Thyroid gland (tissue), 4 donors: ENCODE results near the gene CTNNA3. TPM values are rescaled to one million over a fixed set of nuclear protein-coding genes. Genes with fewer than 3 reads are reported as not detected.
A peak's percentile ranks its signal among the peaks of the same experiment; 100 is the strongest.

Experiments
- DNase-seq, 2 donors: peaks; one replicate each; pipeline ENCODE4 v3.0.0-alpha.2; 2019
- H3K27ac ChIP-seq, 3 donors: fragments of 200-600 bp; sonication (generic); 1 replicate in 2 of 3; 2 replicates in 1 of 3; pipeline ENCODE4 v1.5.1; 2016 to 2019; ENCODE audit warnings: mild to moderate bottlenecking in 1 of 3, moderate library complexity in 1 of 3
- H3K27me3 ChIP-seq: fragments of 200-600 bp; sonication (generic); one replicate; pipeline ENCODE4 v1.5.1; 2019
- H3K36me3 ChIP-seq, 2 donors: fragments of 200-600 bp; sonication (generic); one replicate each; pipeline ENCODE4 v1.5.1; 2016 to 2019
- H3K4me1 ChIP-seq, 2 donors: fragments of 200-600 bp; sonication (generic); one replicate each; pipeline ENCODE4 v1.5.1; 2017 to 2019
- H3K4me3 ChIP-seq, 3 donors: fragments of 200-600 bp; sonication (generic); replicated peaks in 1 of 3; 1 replicate in 2 of 3; 2 replicates in 1 of 3; pipeline ENCODE4 v1.5.1; 2016; ENCODE audit warnings: mild to moderate bottlenecking in 1 of 3
- H3K9me3 ChIP-seq: fragments of 200-600 bp; sonication (generic); one replicate; pipeline ENCODE4 v1.5.1; 2017
- POLR2A ChIP-seq, 2 donors: fragments of 450-650 bp; IDR thresholded peaks; one replicate each; pipeline ENCODE4 v1.6.1; 2017; ENCODE audit warnings: antibody characterized with exemption in 2 of 2, mild to moderate bottlenecking in 2 of 2, moderate library complexity in 1 of 2
- WGBS, 2 donors: methylation state at CpG; one replicate each; pipeline ENCODE4 v1.1.5; 2017; 5-methylcytosine and 5-hydroxymethylcytosine counted together
- intact Hi-C: fragments of 100-400 bp; cut with DNase I; formaldehyde crosslinking; loops from one replicate; pipeline ENCODE4 v1.15.1; 2023
- total RNA-seq, 4 donors: library from RNA; depleted of rRNA; stranded (reverse); fragments of >200 nt; gene quantifications; one replicate each; pipeline ENCODE4 v1.2.3, GENCODE V29; 2016
- TF ChIP-seq, protein P1 (sequence below), 6 experiments: fragments of 200-600 bp in 3 of 6; fragments of 450-650 bp in 3 of 6; sonication (generic) in 3 of 6; IDR thresholded peaks; one replicate each; pipeline ENCODE4 v1.5.1; 2016 to 2019; ENCODE audit warnings: antibody characterized with exemption in 6 of 6, mild to moderate bottlenecking in 2 of 6, inconsistent platforms in 1 of 6, moderate library complexity in 1 of 6

CTNNA3 gene
- total RNA-seq, 4 donors from 2014 or later = 0.11 to 0.79 (median 0.13) TPM; not detected in 1

DNA sequence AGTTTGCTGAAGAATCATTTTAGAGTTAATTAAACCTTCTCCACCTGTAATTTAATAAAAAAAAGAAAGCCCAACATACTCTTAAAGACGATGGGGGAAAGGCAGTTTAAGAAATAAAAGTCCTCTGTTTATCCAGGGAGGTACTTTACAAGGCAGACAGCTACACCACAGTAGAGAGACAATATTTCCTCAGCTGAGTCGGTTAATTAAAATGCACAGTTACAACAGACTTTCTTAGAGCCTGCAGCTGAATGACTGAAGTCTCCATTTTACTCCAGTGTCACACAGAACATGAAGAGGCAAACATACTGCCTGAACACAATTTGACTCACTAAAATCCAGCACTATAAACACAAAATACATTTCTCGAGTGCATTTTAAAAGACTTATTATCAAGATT, 755.0 kb downstream of the CTNNA3 start:
- Histone ChIP-seq H3K36me3 (no peaks in the 10 kb centered on the region), H3K4me1 (no peaks in the 10 kb centered on the region), H3K27ac (no peak overlapping the region), H3K4me3 (no peak overlapping the region), H3K27me3 (no peaks in the 10 kb centered on the region), H3K9me3 (no peaks in the 10 kb centered on the region)
- no peak for TF ChIP-seq POLR2A (IDR thresholded peaks at IDR 0.05)
- TF ChIP-seq, protein P1, sequence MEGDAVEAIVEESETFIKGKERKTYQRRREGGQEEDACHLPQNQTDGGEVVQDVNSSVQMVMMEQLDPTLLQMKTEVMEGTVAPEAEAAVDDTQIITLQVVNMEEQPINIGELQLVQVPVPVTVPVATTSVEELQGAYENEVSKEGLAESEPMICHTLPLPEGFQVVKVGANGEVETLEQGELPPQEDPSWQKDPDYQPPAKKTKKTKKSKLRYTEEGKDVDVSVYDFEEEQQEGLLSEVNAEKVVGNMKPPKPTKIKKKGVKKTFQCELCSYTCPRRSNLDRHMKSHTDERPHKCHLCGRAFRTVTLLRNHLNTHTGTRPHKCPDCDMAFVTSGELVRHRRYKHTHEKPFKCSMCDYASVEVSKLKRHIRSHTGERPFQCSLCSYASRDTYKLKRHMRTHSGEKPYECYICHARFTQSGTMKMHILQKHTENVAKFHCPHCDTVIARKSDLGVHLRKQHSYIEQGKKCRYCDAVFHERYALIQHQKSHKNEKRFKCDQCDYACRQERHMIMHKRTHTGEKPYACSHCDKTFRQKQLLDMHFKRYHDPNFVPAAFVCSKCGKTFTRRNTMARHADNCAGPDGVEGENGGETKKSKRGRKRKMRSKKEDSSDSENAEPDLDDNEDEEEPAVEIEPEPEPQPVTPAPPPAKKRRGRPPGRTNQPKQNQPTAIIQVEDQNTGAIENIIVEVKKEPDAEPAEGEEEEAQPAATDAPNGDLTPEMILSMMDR (IDR thresholded peaks at IDR 0.05) = no peak
- DNase-seq = no peak
- intact Hi-C loops = no loop called here
- 35 to 45% methylated on average over 3 of the region's 3 CpGs for WGBS, 2 donors

DNA sequence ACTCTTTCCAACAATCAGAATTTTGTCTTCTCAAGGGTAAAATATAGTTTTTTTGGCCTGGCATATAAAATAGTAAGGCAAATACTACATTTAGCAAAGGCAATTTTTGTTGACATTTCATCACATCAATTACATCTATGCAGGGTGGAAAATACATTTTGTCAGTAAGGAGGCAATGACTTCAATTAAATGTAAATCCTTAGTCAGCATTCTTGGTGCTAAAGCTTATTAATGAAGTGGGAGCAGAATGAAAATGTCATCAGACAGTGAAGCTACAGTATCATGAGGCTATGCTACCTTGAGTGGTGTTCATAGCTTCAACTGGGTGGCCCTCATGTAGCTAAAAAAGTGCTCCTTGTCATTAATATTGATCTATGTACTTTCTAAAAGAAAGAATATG, 761.3 kb downstream of the CTNNA3 start:
- no peaks in the 10 kb centered on the region for H3K4me1 ChIP-seq
- intact Hi-C loops = no loop called here
- no peaks in the 10 kb centered on the region for H3K36me3 ChIP-seq
- H3K9me3 ChIP-seq = no peaks in the 10 kb centered on the region
- no peaks in the 10 kb centered on the region for H3K27me3 ChIP-seq
- H3K4me3 ChIP-seq = no peak overlapping the region
- DNase-seq = no peak
- no peak for TF ChIP-seq POLR2A (IDR thresholded peaks at IDR 0.05)
- TF ChIP-seq, protein P1 (IDR thresholded peaks at IDR 0.05) = no peak
- no peak overlapping the region for H3K27ac ChIP-seq

DNA sequence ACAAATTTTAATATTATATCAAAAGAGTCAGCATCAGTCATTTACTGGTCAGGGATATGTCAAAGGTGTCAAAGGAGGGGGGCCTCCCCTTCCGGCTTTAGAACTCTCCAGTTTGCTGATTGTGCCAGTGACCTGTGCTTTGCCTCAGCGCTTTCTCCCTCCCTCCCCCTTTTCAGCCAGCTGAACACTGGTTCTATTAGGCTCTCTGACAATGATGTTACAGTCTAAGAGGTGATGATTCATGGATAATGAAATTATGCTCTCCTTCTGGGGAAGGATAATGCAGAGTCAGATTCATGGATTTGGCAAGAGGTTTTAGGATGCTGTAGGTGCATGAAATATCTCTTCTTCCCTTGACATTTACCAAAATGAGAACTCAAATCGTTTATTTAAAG, 764.0 kb downstream of the CTNNA3 start:
- Histone ChIP-seq H3K27me3 (peaks cover 3% of the 10 kb centered on the region), H3K27ac (no peak overlapping the region), H3K4me1 (no peaks in the 10 kb centered on the region), H3K9me3 (no peaks in the 10 kb centered on the region), H3K4me3 (no peak overlapping the region), H3K36me3 (no peaks in the 10 kb centered on the region)
- WGBS, 2 donors = 53% methylated on average over 3 of the region's 3 CpGs
- TF ChIP-seq, protein P1 (IDR thresholded peaks at IDR 0.05) = no peak
- no peak for TF ChIP-seq POLR2A (IDR thresholded peaks at IDR 0.05)
- DNase-seq = no peak
- intact Hi-C loops = no loop called here

DNA sequence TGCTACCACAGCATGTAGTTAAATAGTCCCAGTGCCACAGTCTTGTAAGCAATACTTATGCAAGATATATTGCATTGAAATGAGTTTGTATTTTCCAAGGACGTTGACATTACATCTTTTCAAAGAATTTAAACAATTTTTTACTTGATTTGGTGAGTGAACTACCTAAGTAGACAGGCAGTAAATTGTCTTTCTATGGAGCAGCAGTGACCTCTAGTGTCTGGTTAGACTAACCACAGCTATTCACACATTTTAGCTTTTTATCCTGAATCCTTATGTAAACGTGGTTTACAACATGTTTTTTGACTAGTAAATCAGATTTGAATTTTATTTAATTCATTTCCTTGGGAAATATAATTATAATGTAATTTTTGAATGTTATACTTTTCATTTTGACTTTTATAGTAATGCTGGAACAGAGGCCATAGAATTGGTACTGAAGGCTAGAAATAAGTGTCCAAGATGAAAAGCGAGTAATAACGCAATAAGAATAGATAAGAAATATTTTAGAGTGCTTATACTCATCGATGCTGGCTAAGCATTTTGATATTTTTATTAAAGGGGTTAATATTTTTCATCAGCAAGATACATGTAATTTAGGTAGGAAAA, 764.6 kb downstream of the CTNNA3 start:
- intact Hi-C loops = no loop called here

DNA sequence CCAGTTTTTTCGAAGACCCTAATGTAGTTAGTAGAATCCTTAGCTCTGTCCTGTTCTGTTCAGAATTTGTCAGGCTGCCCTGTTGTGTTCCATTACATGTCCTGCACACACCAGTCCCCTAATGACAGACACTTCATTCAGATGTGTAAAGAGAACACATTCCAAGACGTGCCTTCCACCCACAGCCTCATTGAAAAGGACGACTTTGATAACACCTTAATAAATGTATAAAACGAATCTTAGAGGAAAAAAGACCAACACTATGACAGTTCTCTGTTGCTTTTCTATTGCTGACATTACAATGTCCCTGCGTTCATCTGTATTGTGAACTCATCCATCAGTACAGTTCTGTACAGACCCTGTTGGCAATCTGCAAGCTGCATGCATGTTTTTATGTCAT, 766.6 kb downstream of the CTNNA3 start:
- no peak for DNase-seq
- Histone ChIP-seq H3K27me3 (peaks cover 3% of the 10 kb centered on the region), H3K9me3 (no peaks in the 10 kb centered on the region), H3K36me3 (no peaks in the 10 kb centered on the region), H3K4me1 (peaks cover 0 to 5% of the 10 kb centered on the region in 2 donors), H3K27ac (no peak overlapping the region), H3K4me3 (no peak overlapping the region)
- 76 to 83% methylated on average over 5 of the region's 5 CpGs for WGBS, 2 donors
- TF ChIP-seq POLR2A (IDR thresholded peaks at IDR 0.05) = no peak
- TF ChIP-seq, protein P1 (IDR thresholded peaks at IDR 0.05) = no peak
- intact Hi-C loops = no loop called here

More for the DNA sequence above, 764.6 kb downstream of the CTNNA3 start:
- no peak overlapping the region for H3K4me3 ChIP-seq
- H3K27me3 ChIP-seq = peaks cover 3% of the 10 kb centered on the region
- no peak overlapping the region for H3K27ac ChIP-seq
- H3K36me3 ChIP-seq = no peaks in the 10 kb centered on the region
- no peak for TF ChIP-seq POLR2A (IDR thresholded peaks at IDR 0.05)
- TF ChIP-seq, protein P1 (IDR thresholded peaks at IDR 0.05) = peak; percentile 43 to 87 (median 68)
- no peaks in the 10 kb centered on the region for H3K9me3 ChIP-seq
- WGBS, 2 donors = 36% methylated on average over 5 of the region's 5 CpGs
- no peaks in the 10 kb centered on the region for H3K4me1 ChIP-seq
- DNase-seq = no peak
